H1 (cell line): Measurements from ENCODE around the gene POGZ. TPM values are rescaled to one million over a fixed set of nuclear protein-coding genes. Genes with fewer than 3 reads are reported as not detected.

Source experiments
- RFX5 ChIP-seq: IDR thresholded peaks from 2 replicates; pipeline ENCODE4 v1.6.1; 2011; ENCODE audit warnings: low read depth, low read length, improper control_type of control experiment, borderline replicate concordance
- SIN3A ChIP-seq, 2 experiments: IDR thresholded peaks in 1 of 2; conservative IDR thresholded peaks in 1 of 2; 2 replicates each; pipeline ENCODE4 v1.6.1; 2011 to 2012; ENCODE audit warnings: low read length in 2 of 2, improper control_type of control experiment in 1 of 2, low read depth in 1 of 2, mild to moderate bottlenecking in 1 of 2
- TAF1 ChIP-seq: IDR thresholded peaks from 2 replicates; pipeline ENCODE4 v1.6.1; 2011; ENCODE audit warnings: mild to moderate bottlenecking, low read depth, low read length
- USF2 ChIP-seq: IDR thresholded peaks from 2 replicates; pipeline ENCODE4 v1.6.1; 2011; ENCODE audit warnings: low read length, improper control_type of control experiment
- polyA plus RNA-seq, 7 experiments: library from polyadenylated mRNA; depleted of rRNA in 3 of 7; stranded (reverse) in 5 of 7; unstranded in 2 of 7; fragments of >200 nt in 5 of 7; fragments of 200-250 nt in 2 of 7; gene quantifications; 1 replicate in 5 of 7; 2 replicates in 1 of 7; 4 replicates in 1 of 7; pipeline versions ENCODE4 v1.2.1 to v1.2.3, GENCODE V29; 2011 to 2013; ENCODE audit warnings: missing spikeins in 2 of 7, mixed read lengths in 2 of 7
- total RNA-seq: library from RNA; stranded (reverse); fragmentation: NEBNext Ultra II Directional; extraction: Animal tissue kit (Norgen Biotek cat#: 25700); gene quantifications from 2 replicates; pipeline ENCODE4 v1.2.1, GENCODE V29; 2021

POGZ gene
- total and polyA plus RNA-seq, 2 of the 8 experiments (the other 6 are each of a cell fraction or from before 2014, with no cell fraction given) = 66.4 to 105 TPM

DNA sequence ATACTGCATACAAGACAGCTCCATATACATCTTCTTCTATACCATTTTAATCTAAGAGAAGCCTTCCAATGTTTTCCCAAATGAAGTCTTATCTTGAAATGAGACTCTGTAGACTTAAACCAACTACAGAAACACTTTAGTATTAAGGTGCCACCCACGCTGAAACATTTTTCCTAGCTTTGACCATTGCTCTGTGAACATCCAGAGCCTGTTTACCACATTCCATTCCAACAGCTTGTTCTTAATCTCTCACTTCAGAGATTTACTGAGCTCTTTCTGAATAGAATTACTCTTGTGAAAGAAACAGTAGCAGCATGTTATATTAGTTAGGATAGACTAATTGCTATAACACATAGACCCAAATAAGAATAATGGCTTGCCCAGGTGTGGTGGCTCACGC lies 19.6 kb upstream of the POGZ start (continued):
- TF ChIP-seq USF2 (no peak), RFX5 (no peak), TAF1 (no peak), SIN3A (conservative IDR thresholded peaks at IDR 0.05 in 1 of 2, IDR thresholded peaks at IDR 0.05 in 1 of 2; ENCODE audit: low read depth in 1 of 2, low read length in 2 of 2) (no peak)
